ENCODE results near the gene TANGO2. TPM values are rescaled to one million over a fixed set of nuclear protein-coding genes. Genes with fewer than 3 reads are reported as not detected.

TANGO2 gene
- total RNA-seq, 1 donor from 2014 or later = 17.4 TPM

DNA sequence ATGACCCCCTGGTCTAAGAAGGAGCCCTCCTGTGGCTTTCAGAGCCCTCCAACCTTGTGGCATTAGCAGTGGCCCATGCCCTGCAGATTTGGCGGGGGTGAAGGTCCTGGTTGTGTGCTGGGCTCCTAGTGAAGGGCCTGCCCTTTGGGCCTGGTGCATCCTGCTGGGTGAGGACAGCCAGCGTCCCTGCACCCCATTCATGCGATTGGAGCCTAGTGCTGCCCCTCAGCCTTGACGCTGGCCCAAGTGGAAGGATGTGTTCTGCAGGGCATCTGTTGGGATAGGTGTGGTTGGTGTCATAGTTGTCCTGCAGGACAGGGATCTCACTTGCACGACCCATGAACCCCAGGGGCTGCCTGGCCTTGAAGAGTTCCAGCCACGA, 31.0 kb downstream of the TANGO2 start:
- no peak overlapping the region for H3K4me3 Mint-ChIP-seq
- H3K27ac Mint-ChIP-seq = no peak overlapping the region
- H3K4me1 Mint-ChIP-seq (ENCODE audit: unreplicated experiment) = no peaks in the 10 kb centered on the region
- DNase-seq (ENCODE audit: extremely low spot score, unreplicated experiment) = no peak
- no peaks in the 10 kb centered on the region for H3K36me3 Mint-ChIP-seq
- no peaks in the 10 kb centered on the region for H3K9me3 Mint-ChIP-seq
- no peaks in the 10 kb centered on the region for H3K27me3 Mint-ChIP-seq
- TF ChIP-seq, protein P1, sequence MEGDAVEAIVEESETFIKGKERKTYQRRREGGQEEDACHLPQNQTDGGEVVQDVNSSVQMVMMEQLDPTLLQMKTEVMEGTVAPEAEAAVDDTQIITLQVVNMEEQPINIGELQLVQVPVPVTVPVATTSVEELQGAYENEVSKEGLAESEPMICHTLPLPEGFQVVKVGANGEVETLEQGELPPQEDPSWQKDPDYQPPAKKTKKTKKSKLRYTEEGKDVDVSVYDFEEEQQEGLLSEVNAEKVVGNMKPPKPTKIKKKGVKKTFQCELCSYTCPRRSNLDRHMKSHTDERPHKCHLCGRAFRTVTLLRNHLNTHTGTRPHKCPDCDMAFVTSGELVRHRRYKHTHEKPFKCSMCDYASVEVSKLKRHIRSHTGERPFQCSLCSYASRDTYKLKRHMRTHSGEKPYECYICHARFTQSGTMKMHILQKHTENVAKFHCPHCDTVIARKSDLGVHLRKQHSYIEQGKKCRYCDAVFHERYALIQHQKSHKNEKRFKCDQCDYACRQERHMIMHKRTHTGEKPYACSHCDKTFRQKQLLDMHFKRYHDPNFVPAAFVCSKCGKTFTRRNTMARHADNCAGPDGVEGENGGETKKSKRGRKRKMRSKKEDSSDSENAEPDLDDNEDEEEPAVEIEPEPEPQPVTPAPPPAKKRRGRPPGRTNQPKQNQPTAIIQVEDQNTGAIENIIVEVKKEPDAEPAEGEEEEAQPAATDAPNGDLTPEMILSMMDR (conservative IDR thresholded peaks at IDR 0.05) = no peak

GRCh38 chr22:20052309-20053259, 31.7 kb downstream of the TANGO2 start:
- no peak for DNase-seq (ENCODE audit: extremely low spot score, unreplicated experiment)
- Mint-ChIP-seq H3K4me1 (ENCODE audit: unreplicated experiment) (no peaks in the 10 kb centered on the region), H3K27ac (no peak overlapping the region), H3K36me3 (no peaks in the 10 kb centered on the region), H3K4me3 (no peak overlapping the region), H3K9me3 (no peaks in the 10 kb centered on the region), H3K27me3 (no peaks in the 10 kb centered on the region)
- TF ChIP-seq, protein P1 (conservative IDR thresholded peaks at IDR 0.05) = no peak

DNA sequence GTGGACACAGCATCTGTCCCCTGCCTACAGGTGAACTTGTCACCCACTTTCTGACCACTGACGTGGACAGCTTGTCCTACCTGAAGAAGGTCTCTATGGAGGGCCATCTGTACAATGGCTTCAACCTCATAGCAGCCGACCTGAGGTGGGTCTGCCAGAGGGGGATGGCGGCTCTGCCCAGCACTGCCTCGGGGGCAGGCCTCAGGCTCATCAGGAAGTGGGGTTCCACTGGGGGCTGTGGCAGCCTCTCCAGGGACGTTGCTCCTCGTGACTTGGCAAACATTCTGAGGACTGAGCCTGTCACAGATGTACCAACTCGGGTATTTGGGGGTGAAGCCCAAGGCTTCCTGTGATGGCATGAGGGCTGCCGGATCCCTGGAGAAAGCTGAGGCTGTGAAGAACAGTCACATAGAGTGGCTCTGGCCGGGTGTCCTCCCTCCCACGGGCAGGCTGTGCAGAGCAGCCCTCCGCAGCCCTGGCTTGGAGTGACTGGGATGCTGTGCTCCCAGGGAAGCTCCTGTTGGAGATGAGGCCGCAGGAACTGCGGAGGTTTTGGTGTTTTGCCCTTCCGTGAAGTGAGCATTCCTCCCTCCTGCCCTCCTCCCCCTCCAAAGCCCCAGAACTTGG, 32.6 kb downstream of the TANGO2 start:
- H3K27ac Mint-ChIP-seq = no peak overlapping the region
- H3K4me1 Mint-ChIP-seq (ENCODE audit: unreplicated experiment) = no peaks in the 10 kb centered on the region
- TF ChIP-seq, protein P1 (conservative IDR thresholded peaks at IDR 0.05) = no peak
- no peaks in the 10 kb centered on the region for H3K9me3 Mint-ChIP-seq
- H3K27me3 Mint-ChIP-seq = no peaks in the 10 kb centered on the region
- no peaks in the 10 kb centered on the region for H3K36me3 Mint-ChIP-seq
- DNase-seq (ENCODE audit: extremely low spot score, unreplicated experiment) = no peak
- no peak overlapping the region for H3K4me3 Mint-ChIP-seq

DNA sequence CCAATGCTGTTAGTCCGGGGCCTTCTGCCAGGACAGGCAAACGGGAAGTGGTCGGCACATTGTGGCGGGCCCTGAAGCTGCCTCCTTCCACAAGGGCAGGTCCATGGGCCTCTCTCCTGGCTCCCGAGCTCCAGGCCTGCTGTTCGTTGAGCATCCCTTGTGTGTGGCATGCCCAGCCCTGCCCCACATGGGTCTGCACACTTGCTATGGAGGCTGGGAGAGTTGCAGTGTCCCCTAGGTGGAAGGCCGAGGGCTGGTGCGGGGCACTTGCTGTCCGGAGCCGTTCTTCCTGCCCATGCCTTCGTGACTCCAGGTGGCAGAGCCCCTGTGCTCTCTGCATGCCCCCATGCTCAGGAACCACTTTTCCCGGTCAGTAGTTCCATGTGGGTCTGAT, 33.1 kb downstream of the TANGO2 start:
- TF ChIP-seq, protein P1 (conservative IDR thresholded peaks at IDR 0.05) = no peak
- H3K27me3 Mint-ChIP-seq = no peaks in the 10 kb centered on the region
- DNase-seq (ENCODE audit: extremely low spot score, unreplicated experiment) = no peak
- H3K27ac Mint-ChIP-seq = no peak overlapping the region
- no peaks in the 10 kb centered on the region for H3K9me3 Mint-ChIP-seq
- H3K4me1 Mint-ChIP-seq (ENCODE audit: unreplicated experiment) = no peaks in the 10 kb centered on the region
- H3K36me3 Mint-ChIP-seq = no peaks in the 10 kb centered on the region
- H3K4me3 Mint-ChIP-seq = no peak overlapping the region

DNA sequence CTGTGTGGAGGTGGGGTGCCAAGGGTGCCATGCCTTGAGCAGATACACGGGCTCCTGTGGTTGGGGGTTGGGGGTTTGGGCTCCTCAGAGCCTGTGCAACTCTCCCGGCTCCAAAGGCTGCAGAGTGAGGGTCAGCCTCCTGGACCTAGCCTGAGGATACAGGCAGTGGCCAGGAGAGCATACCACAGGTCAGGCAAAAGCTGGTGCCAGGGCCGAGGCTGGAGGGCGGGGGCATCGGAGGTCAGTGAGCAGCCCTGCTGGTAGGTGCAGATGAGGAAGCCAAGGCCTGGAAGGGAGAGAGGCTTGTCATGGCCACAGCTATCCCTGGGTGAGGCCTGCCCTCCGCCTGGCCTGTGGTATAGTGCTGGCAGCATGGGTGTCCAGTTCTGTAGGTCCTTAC, 33.6 kb downstream of the TANGO2 start:
- Mint-ChIP-seq H3K9me3 (no peaks in the 10 kb centered on the region), H3K4me3 (no peak overlapping the region), H3K4me1 (ENCODE audit: unreplicated experiment) (no peaks in the 10 kb centered on the region), H3K27me3 (no peaks in the 10 kb centered on the region), H3K36me3 (no peaks in the 10 kb centered on the region), H3K27ac (no peak overlapping the region)
- TF ChIP-seq, protein P1 (conservative IDR thresholded peaks at IDR 0.05) = no peak
- DNase-seq (ENCODE audit: extremely low spot score, unreplicated experiment) = no peak
